ENCODE results near the gene CDH13.

CDH13 gene

DNA sequence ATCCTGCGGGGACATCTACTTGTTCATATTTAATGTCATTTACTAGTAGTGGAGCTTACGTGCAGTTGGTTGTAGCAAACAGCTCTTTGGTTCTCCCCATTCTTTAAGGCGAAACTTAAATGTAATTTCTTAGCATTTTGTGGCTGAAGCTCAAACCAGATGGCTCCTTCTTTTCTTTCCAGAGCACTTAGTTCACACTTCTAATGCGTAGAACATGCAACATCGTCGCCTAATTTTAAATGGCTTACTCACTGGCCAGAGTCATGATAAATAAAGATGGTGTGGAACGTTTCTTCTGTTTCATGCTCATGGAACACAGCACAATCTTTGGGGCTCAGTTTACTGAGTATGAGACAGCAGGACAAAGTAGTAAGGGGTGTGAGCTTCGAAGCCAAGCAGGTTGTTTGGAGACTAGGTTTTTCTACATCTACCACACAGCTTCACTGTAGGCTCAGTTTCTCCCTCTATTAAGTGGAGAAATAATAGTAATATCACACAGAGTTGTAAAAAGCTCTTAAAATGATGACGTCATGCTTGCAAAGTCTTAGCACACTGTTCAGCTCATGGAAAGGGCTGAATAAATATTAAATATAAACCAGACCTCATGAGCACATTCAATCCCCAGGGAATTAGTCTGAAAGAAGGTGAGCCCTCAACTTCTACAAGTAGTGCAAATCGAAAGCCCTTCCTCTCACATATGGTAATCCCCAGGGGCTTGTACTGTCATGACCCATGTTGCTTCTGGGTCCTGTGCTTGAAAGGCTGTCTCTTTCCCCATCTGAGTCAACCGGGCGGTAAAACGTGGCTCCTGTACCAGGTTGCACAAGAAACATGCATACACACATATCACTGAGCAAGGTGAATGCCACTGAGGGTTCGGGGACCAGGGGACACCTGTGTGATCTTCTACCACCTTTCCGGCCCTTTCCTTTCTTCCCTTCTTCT lies 384.3 kb downstream of the CDH13 start:
- DNase-seq = no peak

DNA sequence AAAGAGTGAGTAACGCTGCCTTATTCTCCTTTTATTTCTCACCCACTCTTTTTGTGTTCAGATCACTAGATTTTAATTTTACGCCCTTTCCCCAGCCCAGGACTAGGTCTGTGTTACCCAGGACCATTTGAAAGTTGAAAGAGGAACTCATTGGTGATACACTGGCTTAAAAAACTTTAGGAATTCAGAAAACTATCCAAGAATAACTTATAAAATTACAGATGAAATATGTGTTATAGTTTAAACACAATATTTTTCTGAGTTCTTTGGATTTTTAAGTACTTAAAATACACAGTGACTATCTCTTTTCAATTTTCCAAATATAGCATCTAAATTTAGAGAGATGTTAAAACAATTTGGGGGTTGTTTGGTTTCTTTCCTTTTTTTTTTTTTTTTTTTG lies 385.2 kb downstream of the CDH13 start:
- no peak for DNase-seq

DNA sequence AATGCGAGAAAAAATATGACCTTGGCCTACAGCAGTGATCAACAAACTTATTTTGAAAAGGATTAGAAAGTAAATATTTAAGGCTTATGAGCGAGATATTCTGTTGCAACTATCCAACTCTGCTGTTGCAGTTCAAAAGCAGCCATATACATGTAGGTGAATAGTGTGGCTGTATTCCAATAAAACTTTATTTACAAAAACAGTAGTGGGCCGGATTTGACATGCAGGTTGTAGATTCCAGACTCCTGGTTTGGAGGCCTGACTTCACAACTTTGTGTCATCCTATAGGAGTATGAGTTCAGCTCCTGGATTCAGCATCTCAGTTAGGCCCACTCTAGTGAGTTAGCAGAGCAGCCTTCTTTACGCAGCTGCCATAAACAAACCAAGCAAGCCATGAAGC lies 386.3 kb downstream of the CDH13 start:
- DNase-seq = no peak

DNA sequence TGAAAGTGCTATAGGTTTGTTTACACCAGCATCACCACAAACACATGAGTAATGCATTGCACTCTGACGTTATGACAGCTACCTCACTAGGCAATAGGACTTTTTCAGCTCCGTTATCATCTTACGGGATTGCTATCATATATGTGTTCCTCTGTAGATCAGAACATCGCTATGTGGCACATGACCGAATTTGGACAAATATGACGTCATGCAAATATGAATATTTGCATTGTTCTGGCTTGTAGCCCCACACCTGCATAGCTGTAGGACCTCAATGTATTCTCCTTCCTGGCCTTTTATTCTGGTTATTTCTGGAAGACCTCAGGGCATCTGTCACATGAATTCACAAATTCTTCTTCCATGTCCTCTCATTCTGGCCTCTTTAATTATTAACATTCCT lies 393.2 kb downstream of the CDH13 start:
- no peak for DNase-seq

DNA sequence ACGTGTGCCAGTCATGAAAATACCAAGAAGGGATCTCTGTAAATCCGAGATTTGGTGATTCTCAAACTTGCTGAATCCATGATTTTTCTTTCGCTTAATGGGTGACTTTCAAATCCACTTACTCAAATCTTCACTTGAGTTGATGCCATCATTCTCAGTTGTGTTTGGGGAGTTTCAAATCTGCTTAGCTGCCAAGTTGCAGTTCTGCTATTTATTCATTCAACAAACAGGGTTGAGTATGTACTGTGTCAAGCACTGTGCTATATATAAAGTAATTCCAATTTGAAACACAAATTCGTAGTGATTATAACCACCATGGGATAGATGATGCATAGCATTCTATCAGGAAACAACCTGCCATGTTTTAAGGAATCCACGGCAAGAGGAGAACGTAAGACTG lies 394.3 kb downstream of the CDH13 start:
- DNase-seq = no peak

DNA sequence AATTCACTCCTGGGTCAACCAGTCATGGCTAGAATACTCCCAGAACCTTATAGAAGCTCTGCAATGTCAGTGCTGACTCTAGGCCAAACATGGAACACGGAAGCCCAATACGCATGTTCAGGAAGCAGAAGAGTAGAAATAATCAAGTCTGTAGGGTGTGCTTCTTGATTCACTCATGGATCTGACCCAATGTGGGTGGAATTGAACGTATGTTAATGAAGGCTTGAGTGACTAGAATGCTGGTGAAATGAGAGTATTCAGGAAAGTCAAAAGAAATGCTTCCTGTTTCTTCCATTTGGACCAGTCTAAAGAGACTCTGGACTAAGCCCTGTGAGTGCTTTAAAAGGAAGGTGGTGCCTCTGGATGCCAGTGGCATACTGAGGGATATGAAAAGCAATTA lies 395.0 kb downstream of the CDH13 start:
- DNase-seq = no peak

DNA sequence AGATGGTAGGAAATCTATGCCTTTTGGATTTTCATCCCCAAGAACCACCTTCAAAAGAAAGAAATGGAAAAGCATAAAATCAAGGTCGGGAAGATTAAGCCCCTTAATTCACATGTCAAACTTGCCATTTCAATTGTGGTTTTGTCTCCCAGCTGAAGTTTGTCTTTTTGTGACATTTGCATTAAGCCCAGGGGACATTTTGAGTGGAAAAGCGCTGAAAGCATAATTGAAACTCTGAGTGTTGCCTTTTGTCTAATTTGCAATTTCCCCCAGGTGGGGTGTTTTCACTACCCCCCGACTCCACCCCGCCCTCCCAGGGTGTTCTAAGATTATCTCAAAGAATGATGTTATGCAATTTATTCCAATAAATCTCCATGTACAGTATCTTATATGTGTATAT lies 396.2 kb downstream of the CDH13 start:
- no peak for DNase-seq

DNA sequence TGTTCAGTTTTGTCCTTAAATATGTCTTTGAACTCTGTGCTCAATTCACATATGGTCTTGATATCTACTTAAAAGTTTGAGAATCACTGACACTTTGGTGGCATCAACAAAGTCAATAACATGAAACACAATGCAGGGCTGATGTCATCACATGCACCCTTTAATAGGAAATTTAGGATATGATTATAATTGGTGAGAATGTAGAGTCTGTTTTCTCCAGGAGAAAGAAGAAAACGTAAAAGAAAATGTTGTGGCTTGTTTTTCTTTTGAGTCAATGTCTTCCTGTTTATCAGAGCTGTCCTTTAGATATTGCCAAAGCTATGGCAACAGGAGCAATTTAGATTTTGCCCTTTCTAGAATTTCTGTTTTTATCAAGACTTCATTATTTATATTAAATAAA lies 396.9 kb downstream of the CDH13 start:
- DNase-seq = no peak

DNA sequence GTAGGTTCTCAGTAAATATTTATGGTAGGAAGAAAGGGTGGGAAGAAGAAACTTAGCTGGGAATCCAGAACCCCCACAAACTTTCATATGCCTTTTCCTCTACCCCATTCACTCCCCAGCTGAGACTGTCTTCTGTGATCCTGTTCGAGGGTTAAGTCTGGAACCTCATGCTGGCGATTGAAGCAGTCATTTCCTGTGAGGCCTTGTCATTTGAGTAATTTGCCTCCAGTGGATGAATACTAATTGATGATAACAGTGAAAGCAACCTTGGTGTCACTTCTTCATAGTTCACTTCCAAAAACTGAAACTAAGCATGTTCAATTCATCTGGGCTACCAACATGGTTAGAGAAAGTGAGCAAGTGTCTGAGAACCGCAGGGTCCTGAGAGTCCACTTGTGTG lies 401.2 kb downstream of the CDH13 start:
- DNase-seq = no peak

DNA sequence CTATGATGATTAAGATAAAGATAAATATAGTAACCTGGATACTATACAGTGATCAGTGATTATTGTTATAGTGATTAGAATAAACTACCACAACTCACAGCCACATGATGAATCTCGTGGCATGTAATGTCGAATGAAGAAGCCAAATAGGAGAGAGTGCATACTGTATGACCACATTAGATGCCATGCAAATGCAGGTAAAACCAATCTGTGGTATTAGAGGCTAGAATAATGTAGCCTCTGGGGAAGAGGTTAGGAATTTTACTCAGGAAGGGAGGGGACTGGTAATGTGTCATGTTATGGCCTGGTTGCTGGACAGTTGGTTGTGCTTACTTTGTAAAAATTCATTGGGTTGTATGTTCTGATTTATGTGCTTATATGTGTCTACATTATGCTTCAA lies 402.7 kb downstream of the CDH13 start:
- DNase-seq = no peak

DNA sequence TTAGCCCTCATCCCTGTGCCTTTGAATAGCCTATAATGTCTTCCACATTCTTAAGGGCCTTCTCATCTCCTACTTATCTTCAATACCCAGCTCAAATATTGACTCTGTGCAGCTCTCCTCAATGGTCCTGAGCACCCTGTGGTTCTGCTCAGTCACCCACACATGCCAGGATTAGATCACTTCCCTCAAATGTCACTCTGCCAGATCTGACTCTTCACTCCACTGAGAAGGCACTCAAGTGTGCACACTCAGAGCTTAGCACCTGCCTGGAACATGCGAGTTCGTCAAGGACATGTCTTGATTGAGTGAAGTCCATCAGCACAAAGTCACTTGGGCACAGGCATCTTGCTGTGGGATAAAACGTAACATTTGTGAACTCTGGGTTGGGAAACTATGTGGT lies 404.8 kb downstream of the CDH13 start:
- no peak for DNase-seq

DNA sequence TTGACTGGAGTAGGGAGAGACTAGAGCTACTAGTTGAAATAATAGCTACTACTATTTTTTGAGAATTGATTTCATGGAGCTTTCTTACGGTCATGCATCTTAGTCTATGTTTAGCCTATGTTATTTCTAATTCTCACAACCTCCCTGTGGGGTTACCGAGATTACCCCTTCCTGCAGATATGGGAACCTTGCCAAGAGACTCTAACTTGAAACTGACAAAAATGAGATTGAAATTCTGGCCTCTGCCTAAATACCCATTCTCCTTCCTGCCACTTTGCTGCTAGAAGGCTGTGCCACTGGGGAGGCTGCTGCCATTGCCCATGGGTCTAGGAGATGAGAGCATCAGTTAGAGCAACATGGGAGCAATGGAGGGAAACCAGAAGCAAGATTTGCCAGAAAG lies 410.3 kb downstream of the CDH13 start:
- no peak for DNase-seq

DNA sequence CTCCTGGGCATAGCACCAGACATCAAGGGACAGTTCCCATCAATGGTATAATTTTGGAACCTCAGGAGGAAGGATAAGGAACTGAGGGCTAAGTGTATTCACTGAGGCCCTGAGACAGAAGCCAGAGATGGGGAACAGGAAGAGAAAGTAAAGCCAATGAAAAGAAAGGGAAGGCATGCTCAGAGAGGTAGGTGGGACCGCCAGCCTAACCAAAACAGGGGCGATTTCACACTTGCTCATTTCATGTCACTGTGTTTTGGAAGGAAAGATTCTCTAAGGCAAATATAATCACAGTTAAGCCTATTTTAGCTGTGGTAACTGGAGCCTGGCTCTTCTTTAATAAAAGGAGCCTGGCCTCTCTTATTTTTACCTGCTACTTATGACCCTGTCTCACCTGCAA lies 411.1 kb downstream of the CDH13 start:
- no peak for DNase-seq

DNA sequence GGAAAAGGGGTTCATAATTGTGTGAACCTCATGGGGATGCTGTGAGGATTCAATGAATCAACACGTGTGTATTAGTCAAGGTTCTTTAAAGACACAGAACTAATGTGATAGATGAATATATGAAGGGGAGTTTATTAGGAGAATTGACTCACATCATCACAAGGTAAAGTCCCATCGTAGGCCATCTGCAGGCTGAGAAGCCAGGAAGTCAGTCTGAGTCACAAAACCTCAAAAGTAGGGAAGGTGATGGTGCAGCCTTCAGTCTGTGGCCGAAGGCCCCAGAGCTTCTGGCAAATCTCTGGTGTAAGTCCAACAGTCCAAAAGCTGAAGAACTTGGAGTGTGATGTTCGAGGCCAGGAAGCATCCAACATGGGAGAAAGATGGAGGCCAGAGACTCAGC lies 413.4 kb downstream of the CDH13 start:
- DNase-seq = no peak

DNA sequence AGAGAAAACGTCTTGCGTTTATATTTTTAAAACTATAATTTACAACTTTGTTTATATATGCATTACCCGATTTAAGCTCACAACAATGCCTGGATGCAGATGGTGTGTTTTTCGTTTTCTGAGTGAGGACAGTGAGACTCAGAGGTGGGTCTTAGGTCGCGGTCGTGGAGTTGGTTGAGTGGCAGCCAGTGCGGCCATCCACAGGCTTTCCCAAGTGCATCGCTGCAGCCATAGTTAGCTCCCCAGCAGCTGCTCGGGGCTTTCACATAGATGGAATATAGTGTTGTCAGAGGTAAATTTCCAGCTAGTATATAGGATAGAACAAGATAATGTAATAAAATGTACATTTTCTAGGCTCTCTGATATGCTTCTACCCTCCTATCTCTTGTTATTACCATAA lies 417.8 kb downstream of the CDH13 start:
- DNase-seq = no peak

DNA sequence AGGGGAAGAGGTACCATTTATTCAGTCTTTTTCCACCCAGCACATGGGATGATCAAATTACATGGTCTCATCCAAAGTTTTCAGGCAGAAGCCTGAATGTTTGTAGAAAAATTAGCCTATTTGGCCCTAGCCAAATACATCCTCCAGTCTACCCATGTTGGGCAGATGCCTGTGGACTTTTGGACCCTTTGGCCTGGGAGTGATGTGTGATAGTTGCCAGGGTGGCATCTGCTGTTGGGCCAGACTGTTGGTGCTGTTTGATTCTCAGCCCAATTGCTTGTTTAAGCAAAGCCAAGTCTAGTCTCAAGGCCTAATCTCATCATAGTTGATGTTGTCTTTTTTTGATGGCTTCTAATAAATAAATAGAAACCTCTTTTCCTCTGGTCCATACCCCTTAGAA lies 419.0 kb downstream of the CDH13 start:
- no peak for DNase-seq

DNA sequence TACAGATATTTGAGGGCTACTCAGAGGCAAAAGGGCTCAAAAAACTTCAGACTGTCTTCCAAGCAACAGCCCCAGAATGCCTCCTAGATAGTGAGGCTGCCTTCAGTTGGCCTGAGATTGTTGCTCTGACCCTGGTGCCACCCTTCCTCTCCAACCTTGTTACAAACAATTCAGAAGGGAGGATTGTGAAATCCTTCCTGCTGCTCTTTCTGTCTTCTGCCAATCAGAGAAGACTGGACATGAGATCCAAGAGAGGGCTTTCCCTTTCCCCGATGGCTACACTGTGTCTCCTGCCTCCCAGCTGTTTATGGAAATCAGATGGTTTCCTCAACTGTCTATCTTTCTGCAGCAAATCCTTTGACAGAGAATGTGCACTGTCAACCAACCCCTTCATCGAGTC lies 419.9 kb downstream of the CDH13 start:
- DNase-seq = no peak

DNA sequence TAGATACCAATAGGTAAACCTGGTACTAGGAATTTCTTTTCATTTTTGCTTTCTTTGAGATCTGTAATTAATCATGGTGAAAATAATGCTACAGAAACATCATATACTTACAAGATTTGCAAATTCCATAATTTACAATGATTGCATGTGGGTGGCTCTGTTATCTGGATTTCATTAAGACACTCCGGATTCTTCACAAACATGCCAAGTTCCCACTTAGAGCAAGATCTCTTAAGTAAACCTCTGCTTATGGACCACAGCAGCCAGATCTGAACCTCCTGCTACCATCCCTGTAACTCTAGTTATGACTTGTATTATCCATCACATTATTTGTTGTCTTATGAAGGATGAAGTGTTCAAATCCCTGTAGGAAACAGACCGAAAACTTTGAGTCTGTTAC lies 424.7 kb downstream of the CDH13 start:
- DNase-seq = no peak

DNA sequence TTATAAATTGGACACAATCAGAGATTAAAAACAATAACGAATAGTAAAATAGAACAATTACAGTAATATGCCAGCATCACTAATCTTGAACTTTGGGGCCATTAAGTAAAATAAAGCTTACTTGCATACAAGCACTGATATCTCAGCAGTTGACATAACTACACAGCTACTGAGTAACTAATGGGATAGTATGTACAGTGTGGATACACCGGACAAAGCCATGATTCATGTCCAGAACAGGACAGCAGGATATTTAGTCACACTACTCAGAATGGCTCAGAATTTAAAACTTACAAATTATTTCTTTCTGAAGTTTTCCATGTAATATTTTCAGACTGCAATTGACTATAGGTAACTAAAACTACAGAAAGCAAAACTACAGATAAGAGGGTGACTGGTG lies 427.5 kb downstream of the CDH13 start:
- DNase-seq = no peak

DNA sequence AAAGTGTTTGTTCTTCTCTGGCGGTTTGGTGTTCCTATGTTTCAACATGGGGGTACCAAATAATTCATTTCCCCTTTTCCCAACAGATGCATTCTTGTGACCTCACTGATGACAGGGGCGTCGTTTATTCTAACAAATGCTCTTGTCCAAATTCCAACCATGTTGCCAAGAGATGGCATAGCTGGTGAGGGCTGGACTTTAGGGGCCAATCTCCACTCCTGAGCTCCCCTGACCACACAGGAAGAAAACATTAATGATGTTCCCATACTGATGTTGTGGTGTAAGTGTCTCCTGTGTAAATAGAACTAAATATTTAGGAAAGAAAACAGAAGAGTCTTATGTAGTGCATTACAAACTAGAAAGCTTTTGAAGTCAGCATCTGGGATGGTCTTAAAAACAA lies 431.6 kb downstream of the CDH13 start:
- DNase-seq = no peak

DNA sequence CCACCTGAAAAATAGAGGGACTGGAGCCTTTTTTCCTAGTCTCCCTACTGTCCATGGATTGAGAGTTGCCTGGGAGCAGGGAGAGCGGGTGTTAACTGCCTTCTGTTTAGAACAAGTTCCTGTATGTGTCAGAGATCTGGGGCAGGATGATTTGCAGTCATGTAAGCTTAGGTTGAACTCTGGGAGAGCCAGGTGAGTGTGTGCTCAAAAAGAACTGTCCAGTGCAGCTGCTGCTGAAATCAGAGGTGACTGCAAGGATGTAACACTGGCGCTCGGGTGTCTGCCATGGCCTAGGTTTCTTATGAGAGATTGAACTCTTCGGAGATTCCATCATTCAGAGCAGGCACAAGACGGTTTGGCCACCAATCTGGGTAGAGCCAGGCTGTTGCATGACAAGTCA lies 432.5 kb downstream of the CDH13 start:
- no peak for DNase-seq

DNA sequence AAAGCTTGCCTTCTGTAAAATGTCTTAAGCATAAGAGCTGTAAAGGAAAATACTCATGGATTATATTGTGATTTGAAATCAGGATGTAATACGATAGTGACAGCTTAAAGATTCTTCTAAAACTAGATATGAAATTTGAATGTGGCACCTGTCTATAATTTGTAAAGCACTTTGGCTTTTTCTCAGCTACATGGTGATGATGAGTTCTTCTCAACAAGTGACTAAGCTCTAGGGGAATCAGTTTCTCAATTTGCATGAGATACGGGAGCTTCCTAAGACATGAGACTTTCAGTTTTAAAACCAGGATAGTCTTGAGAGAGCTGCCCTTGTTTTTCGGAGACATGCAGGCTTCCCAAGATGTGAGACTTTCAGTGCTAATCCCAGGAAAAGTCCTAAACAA lies 439.2 kb downstream of the CDH13 start:
- no peak for DNase-seq

DNA sequence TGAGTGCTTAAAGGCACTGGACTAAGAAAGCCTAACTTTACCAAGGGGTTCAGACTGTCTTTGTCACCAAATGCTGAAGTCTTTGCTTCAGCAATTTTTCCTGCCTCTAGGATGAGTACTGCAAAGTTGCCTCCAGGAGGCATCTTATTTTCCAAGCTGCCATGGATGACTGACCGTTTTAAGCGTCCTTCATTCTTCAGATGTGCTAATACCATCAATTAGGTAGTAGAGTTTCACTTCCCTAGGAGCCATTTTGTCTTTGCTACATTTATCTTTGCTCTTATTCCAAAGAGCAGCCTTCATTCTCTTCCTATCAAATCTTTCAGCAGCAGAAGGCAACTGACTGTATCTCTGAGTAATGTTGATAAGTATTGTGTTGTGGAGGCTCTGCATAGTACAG lies 440.1 kb downstream of the CDH13 start:
- DNase-seq = no peak

DNA sequence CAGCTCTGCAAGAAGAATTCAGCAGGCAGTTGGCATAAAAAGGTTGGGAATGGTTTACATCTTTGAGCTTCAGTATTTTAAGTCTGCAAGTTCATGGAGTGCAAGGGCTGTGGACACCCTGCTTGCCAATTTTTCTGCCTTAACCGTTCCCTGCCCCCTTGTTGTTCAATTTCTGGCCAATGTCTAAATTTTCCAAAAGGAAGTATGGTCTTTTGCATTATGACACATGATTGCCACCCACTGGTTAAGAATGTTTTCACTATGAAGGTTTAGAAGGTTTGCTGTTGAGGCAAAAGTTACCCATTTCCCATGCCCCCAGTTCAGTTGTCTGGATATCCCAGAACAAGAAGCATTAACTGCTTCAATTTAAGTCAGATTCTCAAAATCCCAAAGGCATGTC lies 441.9 kb downstream of the CDH13 start:
- no peak for DNase-seq

All from NCI-H774 (cell line).